Measurements from ENCODE around the gene JSRP1.
A peak's percentile ranks its signal among the peaks of the same experiment; 100 is the strongest.

JSRP1 gene

GRCh38 chr19:2249010-2249866 is 7.0 kb downstream of the JSRP1 start, which contains the start of gene AMH:
Gene AMH (plus strand): TSS chr19:2249323. CDS start chr19:2249333, 10 bp downstream.
- no peak for DNase-seq
- in situ Hi-C loops (cut with MboI; ENCODE audit: low pct_unique_long_range_greater_than_20kb, low sequenced_read_pairs): no loop called here

GRCh38 chr19:2248136-2249009 is 7.8 kb downstream of the JSRP1 start:
- in situ Hi-C loops (cut with MboI; ENCODE audit: low pct_unique_long_range_greater_than_20kb, low sequenced_read_pairs): no loop called here
- no peak for DNase-seq

DNA sequence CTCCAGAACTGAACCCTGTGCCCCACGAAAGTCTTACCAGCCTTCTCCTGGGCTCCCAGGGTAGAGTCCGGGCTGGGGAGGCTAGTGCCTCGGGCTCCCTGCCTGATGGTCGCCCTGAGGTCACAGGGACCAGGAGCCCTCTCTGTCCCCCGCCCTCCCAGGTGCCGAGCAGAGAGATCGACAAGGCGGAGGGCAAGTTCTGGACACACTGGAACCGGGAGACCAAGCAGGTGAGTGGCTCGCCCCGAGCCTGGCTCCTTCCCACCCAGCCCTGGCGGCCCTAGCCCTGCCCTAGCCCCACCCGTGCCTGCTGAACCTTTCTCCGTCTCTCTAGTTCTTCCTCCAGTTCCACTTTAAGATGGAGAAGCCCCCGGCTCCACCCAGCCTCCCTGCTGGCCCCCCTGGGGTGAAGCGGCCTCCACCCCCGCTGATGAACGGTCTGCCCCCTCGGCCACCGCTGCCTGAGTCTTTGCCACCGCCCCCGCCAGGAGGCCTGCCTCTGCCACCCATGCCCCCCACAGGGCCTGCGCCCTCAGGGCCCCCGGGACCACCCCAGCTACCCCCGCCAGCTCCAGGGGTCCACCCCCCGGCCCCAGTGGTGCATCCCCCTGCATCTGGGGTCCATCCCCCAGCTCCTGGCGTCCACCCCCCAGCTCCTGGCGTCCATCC is 8.7 kb downstream of the JSRP1 start:
- in situ Hi-C loops (cut with MboI; ENCODE audit: low pct_unique_long_range_greater_than_20kb, low sequenced_read_pairs): no loop called here
- no peak for DNase-seq

GRCh38 chr19:2246801-2247361 is 9.3 kb downstream of the JSRP1 start:
- DNase-seq: no peak

DNA sequence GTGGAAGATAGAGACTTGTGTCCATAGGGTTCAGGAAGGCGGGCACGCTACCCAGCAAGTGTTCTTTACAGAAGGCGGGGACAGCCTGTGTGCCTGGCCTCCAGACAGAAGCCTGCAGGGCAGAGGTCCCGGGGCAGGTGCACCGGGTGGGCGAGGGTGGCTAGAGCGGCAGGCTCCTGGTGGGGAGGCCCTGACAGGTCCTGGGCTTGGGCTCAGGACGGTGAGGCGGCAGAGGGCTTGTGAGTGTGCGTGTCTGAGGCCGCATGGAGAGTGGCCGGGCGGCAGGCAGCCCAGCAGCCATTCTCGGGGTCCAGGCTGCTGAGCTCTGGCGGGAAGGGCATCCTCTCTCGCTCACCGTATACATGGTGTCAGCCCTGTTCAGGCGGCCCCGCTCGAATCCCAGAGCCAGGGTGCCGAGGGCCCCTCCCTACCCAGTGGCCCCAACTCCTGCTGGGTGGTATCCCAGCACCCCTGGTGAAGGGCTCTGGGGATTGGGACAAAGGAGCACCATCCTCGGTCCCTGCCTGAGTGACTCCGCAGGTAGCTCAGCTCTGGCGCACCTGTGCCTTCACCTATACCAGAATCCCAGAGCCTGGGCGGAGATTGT is 10.1 kb downstream of the JSRP1 start:
- in situ Hi-C loops (cut with MboI; ENCODE audit: low pct_unique_long_range_greater_than_20kb, low sequenced_read_pairs): no loop called here
- DNase-seq: no peak

More at GRCh38 chr19:2246801-2247361, 9.3 kb downstream of the JSRP1 start:
- in situ Hi-C loops (cut with MboI; ENCODE audit: low pct_unique_long_range_greater_than_20kb, low sequenced_read_pairs): no loop called here

DNA sequence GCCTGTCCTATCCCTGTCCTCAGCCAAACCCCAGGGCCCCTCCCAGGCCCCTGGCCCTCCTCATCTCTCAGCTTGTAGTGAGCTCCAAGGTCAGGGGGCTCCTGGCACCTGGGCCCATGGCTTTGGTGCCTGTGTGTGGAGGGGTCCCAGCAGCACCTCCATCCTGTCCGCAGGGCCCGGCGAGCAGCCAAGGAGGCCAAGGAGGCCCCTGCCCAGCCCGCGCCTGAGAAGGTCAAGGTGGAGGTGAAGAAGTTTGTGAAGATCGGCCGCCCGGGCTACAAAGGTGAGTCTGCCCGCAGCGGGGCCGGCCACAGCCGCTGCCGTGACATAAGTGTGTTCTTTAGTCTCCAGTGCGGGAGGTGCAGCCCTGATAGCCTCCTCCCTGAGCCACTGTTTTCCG is 10.9 kb downstream of the JSRP1 start:
- in situ Hi-C loops (cut with MboI; ENCODE audit: low pct_unique_long_range_greater_than_20kb, low sequenced_read_pairs): no loop called here
- DNase-seq: no peak

GRCh38 chr19:2244486-2244885 is 11.7 kb downstream of the JSRP1 start:
- in situ Hi-C loops (cut with MboI; ENCODE audit: low pct_unique_long_range_greater_than_20kb, low sequenced_read_pairs): no loop called here
- DNase-seq: no peak

- in situ Hi-C loops (cut with MboI; ENCODE audit: low pct_unique_long_range_greater_than_20kb, low sequenced_read_pairs): no loop called here
- DNase-seq: no peak
Observed at GRCh38 chr19:2244125-2244411, 12.1 kb downstream of the JSRP1 start.

DNA sequence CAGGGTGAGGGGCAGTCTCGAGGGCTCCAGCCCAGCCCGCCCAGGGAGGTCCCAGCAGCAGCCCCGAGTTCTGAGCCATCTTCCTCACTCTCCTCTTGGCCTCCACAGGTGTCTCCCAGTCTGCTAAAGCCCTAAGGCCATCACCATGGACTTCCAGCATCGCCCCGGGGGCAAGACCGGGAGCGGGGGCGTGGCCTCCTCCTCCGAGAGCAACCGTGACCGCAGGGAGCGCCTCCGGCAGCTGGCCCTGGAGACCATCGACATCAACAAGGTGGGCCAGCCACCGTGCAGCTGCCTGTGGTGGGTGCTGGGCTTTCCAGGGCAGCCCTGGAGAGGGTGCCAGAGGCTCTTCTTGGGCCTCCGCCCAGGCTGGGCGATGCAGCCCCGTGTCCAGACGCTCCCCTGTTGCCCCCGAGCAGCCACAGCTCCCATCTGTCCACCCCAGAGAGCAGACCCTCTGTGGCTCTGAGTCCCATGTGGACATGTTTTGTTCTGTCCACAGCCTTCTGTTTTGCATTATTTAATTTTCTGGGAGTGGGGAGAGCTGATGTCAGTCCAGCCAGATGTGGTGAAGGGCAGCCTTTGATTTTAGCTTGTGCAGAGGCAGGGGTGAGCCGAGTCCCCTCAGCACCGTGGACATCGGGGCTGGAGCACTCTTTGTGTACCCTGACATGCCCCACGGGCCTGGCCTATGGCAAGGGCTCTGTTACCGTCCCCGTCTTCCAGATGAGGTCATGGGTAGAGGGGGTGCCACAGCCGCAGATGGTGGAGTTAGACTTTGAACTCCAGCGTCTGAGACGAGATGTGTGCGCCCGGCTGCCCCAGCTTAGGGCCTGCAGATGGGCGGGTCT is 12.7 kb downstream of the JSRP1 start:
- in situ Hi-C loops (cut with MboI; ENCODE audit: low pct_unique_long_range_greater_than_20kb, low sequenced_read_pairs): no loop called here
- DNase-seq: no peak

DNA sequence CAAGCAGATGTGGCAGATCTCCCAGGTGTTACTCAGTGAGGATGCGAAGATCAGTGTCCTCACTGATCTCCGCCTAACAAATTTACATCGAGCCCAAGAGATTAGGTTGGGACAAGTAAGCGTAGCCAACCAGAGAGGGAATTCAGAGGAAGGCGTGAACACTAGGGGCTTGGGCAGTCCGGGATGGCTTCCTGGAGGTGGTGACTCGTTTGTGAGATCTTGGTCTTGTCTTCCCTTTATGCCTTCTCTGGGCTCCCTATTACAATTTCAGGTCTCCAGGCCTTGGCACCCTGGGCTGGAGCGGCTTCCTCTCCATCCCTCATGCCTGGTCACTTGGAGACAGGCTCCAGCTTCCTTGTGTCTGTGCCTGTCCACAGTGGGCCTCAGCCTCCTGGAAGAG is 13.4 kb downstream of the JSRP1 start:
- DNase-seq: no peak
- in situ Hi-C loops (cut with MboI; ENCODE audit: low pct_unique_long_range_greater_than_20kb, low sequenced_read_pairs): no loop called here

DNA sequence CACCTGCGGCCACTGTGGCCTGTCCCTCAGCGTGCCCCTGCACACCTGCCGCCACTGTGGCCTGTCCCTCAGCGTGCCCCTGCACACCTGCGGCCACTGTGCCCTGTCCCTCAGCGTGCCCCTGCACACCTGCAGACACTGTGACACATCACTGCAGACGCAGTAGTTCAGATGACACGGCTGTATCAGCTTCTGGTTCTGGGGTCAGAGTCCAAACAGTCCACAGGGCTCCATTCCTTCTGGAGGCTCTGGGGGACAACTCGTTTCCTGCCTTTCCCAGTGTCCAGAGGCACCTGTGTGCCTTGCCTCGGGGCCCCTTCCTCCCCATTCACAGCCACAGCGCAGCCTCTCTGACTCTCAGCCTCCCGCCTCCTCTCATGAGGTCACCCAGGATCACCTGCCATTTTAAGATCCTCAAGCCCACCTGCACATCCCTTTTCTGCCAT is 14.1 kb downstream of the JSRP1 start:
- no peak for DNase-seq
- in situ Hi-C loops (cut with MboI; ENCODE audit: low pct_unique_long_range_greater_than_20kb, low sequenced_read_pairs): no loop called here

DNA sequence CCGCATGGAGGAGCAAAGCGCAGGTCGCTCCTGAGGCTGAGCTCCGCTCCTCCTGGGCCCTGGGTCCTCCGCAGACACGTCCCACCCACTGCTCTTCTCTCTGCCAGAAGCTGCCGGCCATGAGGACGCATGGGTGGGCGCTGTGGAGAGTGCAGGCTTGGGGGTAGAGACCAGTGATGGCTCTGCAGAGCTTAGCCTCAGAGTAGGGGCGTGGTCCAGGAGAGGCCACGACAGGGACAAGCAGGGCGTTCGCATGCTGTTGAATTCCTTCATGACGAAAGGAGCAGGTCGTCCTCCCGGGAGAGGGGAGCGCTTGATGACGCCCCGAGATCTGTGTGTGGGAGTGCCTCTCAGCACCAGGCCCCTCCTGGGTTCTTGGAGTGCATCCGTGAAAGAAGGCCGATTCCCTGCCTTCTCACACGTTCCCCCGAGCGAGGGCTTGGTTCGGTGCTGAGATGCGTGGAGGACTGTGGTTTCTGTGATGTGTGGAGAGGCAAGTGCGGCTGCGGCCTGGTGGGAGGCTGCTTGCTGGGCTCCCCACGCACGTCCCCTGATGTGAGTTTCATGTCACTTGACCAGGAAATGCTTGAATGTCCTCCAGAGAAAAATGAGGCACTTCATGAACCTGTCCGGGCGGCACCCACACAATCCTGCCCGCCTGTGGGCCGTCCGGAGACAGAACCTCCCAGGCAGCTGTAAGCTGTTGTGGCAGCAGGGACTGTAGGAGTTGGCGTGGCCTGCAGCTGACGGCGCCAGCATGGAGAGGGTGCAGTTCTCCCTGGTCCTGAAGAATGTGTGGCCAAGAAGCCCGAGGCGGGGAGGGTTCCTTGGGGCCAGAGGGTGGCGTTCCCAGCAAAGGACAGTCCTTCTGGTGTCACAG is 15.1 kb downstream of the JSRP1 start:
- DNase-seq: no peak
- in situ Hi-C loops (cut with MboI; ENCODE audit: low pct_unique_long_range_greater_than_20kb, low sequenced_read_pairs): no loop called here

DNA sequence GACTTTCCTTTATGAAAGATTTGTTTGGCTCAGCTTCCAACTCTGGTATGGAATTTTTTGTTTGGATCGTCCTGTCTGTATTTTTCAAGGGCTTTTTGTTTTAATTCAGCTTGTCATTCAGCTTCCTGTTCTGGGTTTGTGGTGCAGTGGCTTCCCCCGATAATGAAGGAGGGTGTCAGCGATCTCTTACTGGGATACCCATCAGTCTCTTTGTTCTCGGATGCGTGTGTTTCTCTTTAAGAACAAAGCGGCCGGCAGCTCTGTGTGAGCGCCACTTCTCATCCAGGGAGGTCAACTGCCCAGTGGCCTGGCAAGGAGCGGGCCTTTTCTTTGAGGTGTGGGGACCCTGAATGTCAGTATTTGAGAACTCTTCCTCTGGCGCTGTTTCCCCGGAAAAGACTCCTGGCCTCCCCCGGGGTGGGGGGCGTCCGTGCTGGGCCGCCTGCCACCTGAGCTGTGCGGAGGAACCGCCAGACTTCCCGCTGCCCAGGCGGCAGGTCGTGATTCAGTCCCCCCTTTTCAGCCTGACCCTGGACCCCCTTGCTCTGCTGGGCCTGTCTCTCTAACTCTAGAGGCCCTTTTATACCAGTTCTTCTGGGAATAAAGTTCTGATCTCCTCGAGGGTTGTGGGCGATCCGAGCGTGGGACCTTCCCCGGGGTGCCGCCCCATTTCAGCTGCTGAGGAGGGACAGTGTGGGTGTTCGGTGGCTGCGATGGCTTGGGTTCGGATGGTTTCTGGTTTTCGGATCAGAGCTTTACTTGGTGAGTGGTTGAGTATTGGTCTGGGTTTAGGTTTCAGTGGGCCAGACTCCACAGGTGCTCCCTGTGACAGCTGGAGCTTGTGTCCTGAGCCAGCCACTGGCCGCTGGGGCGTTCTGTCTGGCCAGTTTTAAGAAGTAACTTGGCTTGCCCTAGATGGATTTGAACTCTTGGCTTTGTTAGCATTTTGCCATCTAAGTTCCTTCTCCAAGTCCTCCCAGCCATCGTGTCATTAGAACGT is 16.1 kb downstream of the JSRP1 start:
- in situ Hi-C loops (cut with MboI; ENCODE audit: low pct_unique_long_range_greater_than_20kb, low sequenced_read_pairs): no loop called here
- DNase-seq: peak; percentile 76

DNA sequence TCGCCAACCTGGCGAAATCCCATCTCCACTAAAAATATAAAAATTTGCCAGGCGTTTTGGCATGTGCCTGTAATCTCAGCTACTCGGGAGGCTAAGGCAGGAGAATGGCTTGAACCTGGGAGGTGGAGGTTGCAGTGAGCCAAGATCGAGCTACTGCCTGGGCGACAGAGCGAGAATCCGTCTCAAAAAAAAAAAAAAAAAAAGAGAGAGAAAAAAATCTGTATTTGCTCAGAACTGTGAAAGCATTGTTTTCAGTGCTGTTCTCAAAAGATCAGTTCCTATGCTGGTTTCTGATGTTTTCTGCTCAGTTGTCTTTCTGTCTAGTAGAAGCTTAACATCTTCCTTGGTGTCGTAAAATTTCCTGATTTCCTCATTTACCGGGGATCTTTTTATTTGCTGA is 17.0 kb downstream of the JSRP1 start:
- no peak for DNase-seq
- in situ Hi-C loops (cut with MboI; ENCODE audit: low pct_unique_long_range_greater_than_20kb, low sequenced_read_pairs): no loop called here

DNA sequence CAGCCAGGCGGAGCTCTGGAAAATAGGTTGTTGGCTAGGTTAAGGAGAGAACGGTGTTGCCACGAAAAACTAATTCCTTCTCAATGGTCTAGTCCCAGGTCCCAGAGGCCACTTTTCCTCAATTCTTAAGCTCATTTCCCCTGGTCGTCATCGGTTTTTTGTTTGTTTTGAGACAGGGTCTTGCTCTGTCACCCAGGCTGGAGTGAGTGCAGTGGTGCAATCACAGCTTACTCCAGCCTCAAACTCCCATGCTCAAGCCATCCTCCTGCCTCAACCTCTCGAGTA is 18.4 kb downstream of the JSRP1 start:
- DNase-seq: no peak
- in situ Hi-C loops (cut with MboI; ENCODE audit: low pct_unique_long_range_greater_than_20kb, low sequenced_read_pairs): no loop called here

DNA sequence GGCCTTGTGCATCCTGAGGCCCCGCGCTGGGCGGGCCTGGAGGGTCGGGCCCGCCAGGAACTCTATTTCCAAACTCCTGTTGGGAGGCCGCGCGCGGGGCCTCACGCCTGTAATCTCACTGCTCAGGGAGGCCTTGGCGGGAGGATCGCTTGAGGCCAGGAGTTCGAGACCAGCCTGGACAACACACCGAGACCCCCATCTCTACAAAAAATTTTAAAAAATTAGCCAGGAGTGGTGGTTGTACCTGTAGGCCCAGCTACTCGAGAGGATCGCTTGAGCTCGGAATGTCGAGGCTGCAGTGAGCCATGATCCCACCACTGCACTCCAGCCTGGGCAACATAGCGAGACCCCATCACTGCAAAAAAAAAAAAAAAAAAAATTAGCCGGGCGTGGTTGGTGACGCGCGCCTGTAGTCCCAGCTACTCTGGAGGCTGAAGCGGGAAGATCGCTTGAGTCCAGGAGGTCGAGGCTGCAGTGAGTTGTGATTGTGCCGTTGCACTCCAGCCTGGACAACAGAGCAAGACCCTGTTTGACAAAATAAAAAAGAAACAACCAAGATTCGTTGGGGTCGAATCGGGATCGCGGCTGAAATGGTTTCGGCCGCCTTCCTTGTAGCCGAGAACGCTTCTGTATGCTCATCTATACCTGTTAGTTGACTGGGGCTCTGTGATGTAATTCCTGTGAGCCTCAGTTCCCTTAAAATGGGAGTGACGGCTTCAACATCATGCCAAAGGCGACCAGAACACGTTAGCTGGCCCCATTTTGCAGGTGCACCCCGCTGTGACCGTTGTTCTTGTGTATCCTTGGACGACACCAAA is 19.0 kb downstream of the JSRP1 start:
- in situ Hi-C loops (cut with MboI; ENCODE audit: low pct_unique_long_range_greater_than_20kb, low sequenced_read_pairs): no loop called here
- DNase-seq: no peak

Data from KBM-7 (cell line).